ENCODE data around the gene BRMS1.
"Not testable (repeated sequence)": the region's sequence is repeated elsewhere in the genome, so short reads cannot be mapped to it uniquely, and the experiment has no call there.

DNA sequence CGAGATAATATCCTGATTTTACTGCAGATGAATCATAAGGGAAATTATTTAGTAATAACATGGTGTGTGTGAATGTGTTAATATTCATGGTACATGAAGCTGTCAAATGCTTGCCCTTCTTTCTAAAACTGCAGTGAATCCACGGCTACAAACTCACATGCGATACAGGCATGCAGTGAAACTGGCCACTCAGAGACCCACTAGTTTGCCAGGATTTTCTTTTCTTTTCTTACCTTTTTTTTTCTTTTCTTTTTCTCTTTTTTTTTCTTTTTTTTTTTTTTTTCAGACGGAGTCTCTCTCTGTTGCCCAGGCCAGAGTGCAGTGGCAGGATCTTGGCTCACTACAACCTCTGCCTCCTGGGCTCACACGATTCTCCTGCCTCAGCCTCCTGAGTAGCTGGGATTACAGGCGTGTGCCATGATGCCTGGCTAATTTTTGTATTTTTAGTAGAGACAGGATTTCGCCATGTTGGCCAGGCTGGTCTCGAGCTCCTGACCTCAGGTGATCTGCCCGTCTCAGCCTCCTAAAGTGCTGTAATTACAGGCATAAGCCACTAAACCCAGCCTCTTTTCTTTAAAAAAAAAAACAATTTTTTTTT lies 28.9 kb upstream of the BRMS1 start:
- TF ChIP-seq, protein P1, sequence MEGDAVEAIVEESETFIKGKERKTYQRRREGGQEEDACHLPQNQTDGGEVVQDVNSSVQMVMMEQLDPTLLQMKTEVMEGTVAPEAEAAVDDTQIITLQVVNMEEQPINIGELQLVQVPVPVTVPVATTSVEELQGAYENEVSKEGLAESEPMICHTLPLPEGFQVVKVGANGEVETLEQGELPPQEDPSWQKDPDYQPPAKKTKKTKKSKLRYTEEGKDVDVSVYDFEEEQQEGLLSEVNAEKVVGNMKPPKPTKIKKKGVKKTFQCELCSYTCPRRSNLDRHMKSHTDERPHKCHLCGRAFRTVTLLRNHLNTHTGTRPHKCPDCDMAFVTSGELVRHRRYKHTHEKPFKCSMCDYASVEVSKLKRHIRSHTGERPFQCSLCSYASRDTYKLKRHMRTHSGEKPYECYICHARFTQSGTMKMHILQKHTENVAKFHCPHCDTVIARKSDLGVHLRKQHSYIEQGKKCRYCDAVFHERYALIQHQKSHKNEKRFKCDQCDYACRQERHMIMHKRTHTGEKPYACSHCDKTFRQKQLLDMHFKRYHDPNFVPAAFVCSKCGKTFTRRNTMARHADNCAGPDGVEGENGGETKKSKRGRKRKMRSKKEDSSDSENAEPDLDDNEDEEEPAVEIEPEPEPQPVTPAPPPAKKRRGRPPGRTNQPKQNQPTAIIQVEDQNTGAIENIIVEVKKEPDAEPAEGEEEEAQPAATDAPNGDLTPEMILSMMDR (IDR thresholded peaks at IDR 0.05), result not testable (repeated sequence)
- TF ChIP-seq POLR2AphosphoS5 (IDR thresholded peaks at IDR 0.05; ENCODE audit: low read depth, low read length); SIN3A (IDR thresholded peaks at IDR 0.05; ENCODE audit: borderline replicate concordance, insufficient read depth, low read depth, low read length): not testable (repeated sequence)
